DMS153 (cell line): Measurements from ENCODE around the gene PRKAB2.

ENCODE experiments used
- DNase-seq: peaks from one replicate; lab custom pipeline; 2025; lab: John Stamatoyannopoulos, UW

PRKAB2 gene

DNA sequence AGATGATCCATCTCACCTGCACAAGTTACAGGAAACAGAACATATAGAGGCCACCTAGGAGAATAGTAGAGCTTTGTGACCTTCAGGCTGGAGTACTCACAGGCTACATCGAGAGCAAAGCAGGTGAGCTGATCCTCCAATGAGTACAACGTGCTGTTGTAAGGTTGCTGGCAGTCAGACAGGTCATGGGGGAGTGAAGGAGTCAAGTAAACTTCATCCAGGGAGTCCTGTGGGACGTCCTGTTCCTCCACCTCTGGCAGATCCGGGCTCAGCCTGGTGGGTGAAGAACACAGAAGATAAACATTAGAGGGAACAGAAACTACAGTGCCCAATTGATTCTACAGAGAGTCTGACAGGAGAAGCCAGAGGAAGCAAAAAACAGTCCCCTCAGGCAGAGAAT lies 62.5 kb downstream of the PRKAB2 start:
- DNase-seq, result no peak

DNA sequence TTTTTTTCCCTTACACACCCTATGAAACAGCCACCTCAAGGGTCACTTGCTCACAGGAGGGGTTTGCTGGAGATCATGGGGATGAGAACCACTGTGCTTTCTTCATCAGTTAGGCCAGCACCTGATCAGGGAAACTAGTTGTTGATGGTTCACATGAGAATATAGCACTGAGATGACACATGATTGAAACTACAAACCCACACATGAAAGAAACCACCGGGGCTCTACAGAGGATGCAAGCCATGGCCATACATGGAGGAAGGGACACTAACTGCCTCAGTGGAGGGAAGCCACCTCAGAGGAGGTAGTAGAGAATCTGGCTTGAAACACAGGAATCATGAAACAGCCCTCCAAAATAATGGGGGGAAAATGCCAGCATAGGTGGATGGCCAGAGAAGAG lies 63.2 kb downstream of the PRKAB2 start:
- no peak for DNase-seq

DNA sequence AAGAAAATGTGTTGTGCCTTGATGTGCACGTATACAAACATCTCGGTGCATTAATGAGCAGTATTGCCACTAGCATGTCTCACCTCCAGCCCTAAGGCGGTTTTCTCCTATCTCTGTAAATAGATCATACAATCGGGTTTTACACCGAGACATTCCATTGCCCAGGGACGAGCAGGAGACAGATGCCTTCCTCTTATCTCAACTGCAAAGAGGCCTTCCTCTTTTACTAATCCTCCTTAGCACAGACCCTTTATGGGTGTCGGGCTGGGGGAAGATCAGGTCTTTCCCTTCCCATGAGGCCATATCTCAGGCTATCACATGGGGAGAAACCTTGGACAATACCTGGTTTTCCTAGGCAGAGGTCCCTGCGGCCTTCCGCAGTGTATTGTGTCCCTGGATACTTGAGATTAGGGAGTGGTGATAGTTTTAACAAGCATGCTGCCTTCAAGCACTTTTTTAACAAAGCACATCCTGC lies 65.8 kb downstream of the PRKAB2 start:
- peak; percentile 69 for DNase-seq

DNA sequence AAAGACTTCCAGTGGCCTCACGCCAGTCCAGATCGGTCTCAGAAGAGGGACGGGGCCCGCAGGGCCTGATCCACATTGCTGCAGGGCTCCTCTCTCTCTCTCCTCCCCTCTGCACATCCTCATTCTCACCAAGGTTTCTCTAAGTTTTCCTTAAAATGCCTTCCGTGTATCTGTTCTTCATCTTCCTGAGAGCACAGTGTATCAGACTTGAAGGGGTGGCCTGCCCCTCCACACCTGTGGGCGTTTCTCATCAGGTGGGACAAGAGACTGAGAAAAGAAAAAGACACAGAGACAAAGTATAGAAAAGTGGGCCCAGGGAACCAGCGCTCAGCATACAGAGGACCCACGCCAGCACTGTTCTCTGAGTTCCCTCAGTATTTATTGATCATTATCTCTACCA lies 66.4 kb downstream of the PRKAB2 start:
- DNase-seq, result no peak
